Parathyroid adenoma (tissue), 2 donors: ENCODE measurements around the gene NUPR2.
"Not testable (repeated sequence)": the region's sequence is repeated elsewhere in the genome, so short reads cannot be mapped to it uniquely, and the experiment has no call there.

ENCODE experiments used
- H2AFZ ChIP-seq: fragments of 300-600 bp; sonication (generic); one replicate; pipeline ENCODE4 v1.7.0; 2017; ENCODE audit warnings: antibody characterized with exemption, mild to moderate bottlenecking
- H3K27ac ChIP-seq: fragments of 300-600 bp; sonication (generic); one replicate; pipeline ENCODE4 v1.7.0; 2017
- H3K27me3 ChIP-seq: fragments of 300-600 bp; sonication (generic); one replicate; pipeline ENCODE4 v1.7.0; 2017; ENCODE audit warnings: low read length; ENCODE audit not compliant: control insufficient read depth, insufficient read depth
- H3K36me3 ChIP-seq: fragments of 300-600 bp; sonication (generic); one replicate; pipeline ENCODE4 v1.7.0; 2017; ENCODE audit warnings: low read length; ENCODE audit not compliant: control insufficient read depth, insufficient read depth
- H3K4me1 ChIP-seq: fragments of 300-600 bp; sonication (generic); one replicate; pipeline ENCODE4 v1.7.0; 2017; ENCODE audit warnings: control low read depth
- H3K4me2 ChIP-seq: fragments of 300-600 bp; sonication (generic); one replicate; pipeline ENCODE4 v1.7.0; 2017; ENCODE audit warnings: low read length
- H3K4me3 ChIP-seq: fragments of 300-600 bp; sonication (generic); one replicate; pipeline ENCODE4 v1.7.0; 2017; ENCODE audit warnings: low read depth, low read length
- H3K79me2 ChIP-seq: fragments of 300-600 bp; sonication (generic); one replicate; pipeline ENCODE4 v1.7.0; 2017; ENCODE audit warnings: control low read depth
- H3K9ac ChIP-seq: fragments of 300-600 bp; sonication (generic); one replicate; pipeline ENCODE4 v1.7.0; 2017; ENCODE audit warnings: mild to moderate bottlenecking
- H3K9me3 ChIP-seq: fragments of 300-600 bp; sonication (generic); one replicate; pipeline ENCODE4 v1.7.0; 2017; ENCODE audit warnings: low read length; ENCODE audit not compliant: control insufficient read depth
- CTCF ChIP-seq: fragments of 300-600 bp; sonication (generic); IDR thresholded peaks from one replicate; pipeline ENCODE4 v1.7.0; 2017; ENCODE audit warnings: antibody characterized with exemption, mild to moderate bottlenecking
- donor health status: primary hyperparathyroidism.

The NUPR2 gene

GRCh38 chr7:56106108-56107073 lies 9.8 kb downstream of the NUPR2 start, which contains the start of gene CHCHD2:
Gene CHCHD2, minus strand, starts transcription at chr7:56106476. Its CDS starts 63 bp downstream, at chr7:56106413.
- no peaks in the 10 kb centered on the region for H3K27me3 ChIP-seq
- peak within 1 kb of the TSS; percentile 97 for H3K9ac ChIP-seq
- H3K79me2 ChIP-seq, result peaks cover 10% of the 10 kb centered on the region
- H2AFZ ChIP-seq, result peak within 1 kb of the TSS; percentile 93
- no peaks in the 10 kb centered on the region for H3K36me3 ChIP-seq
- peak within 1 kb of the TSS; percentile 73 for H3K4me2 ChIP-seq
- H3K9me3 ChIP-seq, result no peaks in the 10 kb centered on the region
- peak within 1 kb of the TSS; percentile 96 for H3K27ac ChIP-seq
- peak within 1 kb of the TSS; percentile 95 for H3K4me3 ChIP-seq
- TF ChIP-seq CTCF, result no peak
- H3K4me1 ChIP-seq, result no peaks in the 10 kb centered on the region

GRCh38 chr7:56105508-56105907 lies 10.7 kb downstream of the NUPR2 start:
- Histone ChIP-seq H3K9me3 (no peaks in the 10 kb centered on the region), H3K27me3 (no peaks in the 10 kb centered on the region), H2AFZ (peak overlapping the region; percentile 93), H3K9ac (peak overlapping the region; percentile 97), H3K79me2 (peaks cover 10% of the 10 kb centered on the region), H3K36me3 (no peaks in the 10 kb centered on the region), H3K4me3 (peak overlapping the region; percentile 95), H3K4me2 (peak overlapping the region; percentile 73), H3K27ac (peak overlapping the region; percentile 96), H3K4me1 (no peaks in the 10 kb centered on the region)
- no peak for TF ChIP-seq CTCF

- H3K36me3 ChIP-seq, H3K4me1 ChIP-seq, H3K79me2 ChIP-seq, H3K9me3 ChIP-seq, H3K4me2 ChIP-seq, H3K9ac ChIP-seq, H3K4me3 ChIP-seq, H3K27me3 ChIP-seq, H2AFZ ChIP-seq, H3K27ac ChIP-seq: not testable (repeated sequence)
These were observed 12.1 kb downstream of the NUPR2 start for GRCh38 chr7:56104138-56104537.

- no peak overlapping the region for H3K4me3 ChIP-seq
- no peak overlapping the region for H3K4me2 ChIP-seq
- no peaks in the 10 kb centered on the region for H3K9me3 ChIP-seq
- no peaks in the 10 kb centered on the region for H3K36me3 ChIP-seq
- H3K79me2 ChIP-seq, result no peaks in the 10 kb centered on the region
- H2AFZ ChIP-seq, result no peak overlapping the region
- no peaks in the 10 kb centered on the region for H3K4me1 ChIP-seq
- no peak for TF ChIP-seq CTCF
- H3K9ac ChIP-seq, result no peak overlapping the region
- no peaks in the 10 kb centered on the region for H3K27me3 ChIP-seq
- no peak overlapping the region for H3K27ac ChIP-seq
These were observed 16.6 kb downstream of the NUPR2 start for GRCh38 chr7:56099653-56100052.

GRCh38 chr7:56098187-56099008 lies 17.8 kb downstream of the NUPR2 start:
- H3K36me3 ChIP-seq, H3K27ac ChIP-seq: not testable (repeated sequence)

More at GRCh38 chr7:56098187-56099008, 17.8 kb downstream of the NUPR2 start:
- H2AFZ ChIP-seq, H3K9me3 ChIP-seq, H3K4me1 ChIP-seq, H3K4me3 ChIP-seq, H3K79me2 ChIP-seq, H3K27me3 ChIP-seq, H3K4me2 ChIP-seq, H3K9ac ChIP-seq: not testable (repeated sequence)
